NCI-H2196 (cell line): ENCODE results near the gene ENTREP1.
A peak's percentile ranks its signal among the peaks of the same experiment; 100 is the strongest.

Source experiments
- DNase-seq: peaks from one replicate; lab custom pipeline; 2025; ENCODE audit not compliant: unreplicated experiment; lab: John Stamatoyannopoulos, UW

ENTREP1 gene

DNA sequence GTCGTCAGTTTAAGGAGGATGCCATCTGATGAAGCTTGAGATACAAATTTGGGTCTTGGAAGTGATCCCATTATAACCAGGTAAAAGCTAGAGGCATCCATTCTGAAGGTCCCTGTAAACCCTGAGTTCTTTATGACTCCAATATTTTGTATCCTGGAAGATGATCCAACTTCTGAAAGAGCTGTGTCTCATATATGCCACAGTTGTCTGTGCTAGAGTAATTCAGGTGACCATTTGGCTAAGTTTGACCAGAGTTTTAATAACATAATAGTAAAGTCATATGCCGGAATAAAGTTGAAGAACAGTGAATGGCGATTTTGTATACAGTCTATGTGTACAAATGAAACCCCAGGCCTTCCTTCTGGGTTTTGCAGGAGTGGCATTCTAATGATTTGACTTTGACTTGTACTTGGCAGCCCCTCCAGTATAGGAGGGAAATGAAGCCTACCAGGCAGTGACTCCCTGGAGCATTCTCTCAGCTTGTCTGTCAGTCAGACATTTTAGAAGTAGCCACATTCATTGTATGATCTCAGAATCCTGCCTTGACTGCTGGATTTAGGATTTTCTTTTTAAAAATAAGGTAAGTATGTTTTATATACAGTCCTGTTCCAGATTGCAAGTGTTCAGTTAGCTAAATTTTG is 39.6 kb downstream of the ENTREP1 start:
- no peak for DNase-seq

DNA sequence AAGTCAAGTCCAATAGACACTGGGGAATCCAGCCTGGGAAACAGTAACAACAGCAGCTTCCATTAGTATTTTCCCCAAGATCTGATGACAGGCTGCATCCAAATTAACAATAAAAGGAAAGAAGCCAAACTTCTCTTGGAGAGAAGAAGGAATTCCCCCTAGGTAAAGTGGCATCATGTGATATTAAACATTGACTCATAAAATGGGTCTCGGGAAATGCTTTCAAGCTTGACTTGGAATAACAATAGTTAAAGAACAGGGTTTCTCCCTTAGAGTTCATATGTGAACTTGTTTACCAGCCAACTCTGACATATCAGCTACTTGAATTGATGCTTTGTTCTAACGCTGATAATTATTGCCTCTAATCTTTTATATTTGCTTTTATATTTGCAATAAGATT is 45.4 kb downstream of the ENTREP1 start:
- no peak for DNase-seq

DNA sequence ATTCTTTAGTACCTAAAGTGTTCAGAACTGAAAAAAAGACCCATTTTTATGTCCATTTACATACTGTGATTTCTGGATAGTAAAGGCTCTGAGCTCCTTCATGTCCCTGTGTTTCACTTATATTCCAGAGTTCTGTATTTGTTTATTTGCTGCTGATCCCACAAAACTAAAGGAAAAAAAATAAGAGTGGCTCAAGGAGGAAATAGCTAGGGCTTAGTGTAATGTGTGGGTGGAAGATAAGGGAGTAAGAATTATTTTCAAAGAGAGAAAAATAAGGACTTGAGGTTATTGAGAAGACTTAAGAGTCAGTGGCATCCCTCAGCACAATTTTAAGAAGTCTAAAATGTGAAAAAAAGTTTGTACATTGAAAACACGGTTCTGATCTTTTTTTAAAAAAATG is 46.0 kb downstream of the ENTREP1 start:
- DNase-seq: no peak

DNA sequence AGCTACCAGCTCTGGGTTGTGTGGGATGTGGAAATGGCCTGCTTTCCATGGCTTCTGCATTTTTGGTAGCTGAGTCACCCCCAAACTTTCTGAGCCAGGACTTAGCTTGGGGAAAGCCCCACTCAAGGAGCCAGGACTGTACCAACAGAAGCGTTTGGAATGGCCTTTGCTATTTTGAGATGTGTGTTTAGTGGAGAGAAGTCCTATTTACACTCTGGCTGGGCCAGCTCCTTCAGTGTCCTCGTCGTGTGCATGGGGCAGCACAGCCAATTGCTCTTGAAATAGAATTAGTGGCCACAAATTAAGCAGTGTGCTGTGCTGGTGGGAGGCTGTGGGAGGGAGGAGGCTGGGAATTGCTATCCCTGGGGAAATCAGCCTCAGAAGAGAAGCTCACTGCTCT is 51.6 kb downstream of the ENTREP1 start:
- DNase-seq: no peak

DNA sequence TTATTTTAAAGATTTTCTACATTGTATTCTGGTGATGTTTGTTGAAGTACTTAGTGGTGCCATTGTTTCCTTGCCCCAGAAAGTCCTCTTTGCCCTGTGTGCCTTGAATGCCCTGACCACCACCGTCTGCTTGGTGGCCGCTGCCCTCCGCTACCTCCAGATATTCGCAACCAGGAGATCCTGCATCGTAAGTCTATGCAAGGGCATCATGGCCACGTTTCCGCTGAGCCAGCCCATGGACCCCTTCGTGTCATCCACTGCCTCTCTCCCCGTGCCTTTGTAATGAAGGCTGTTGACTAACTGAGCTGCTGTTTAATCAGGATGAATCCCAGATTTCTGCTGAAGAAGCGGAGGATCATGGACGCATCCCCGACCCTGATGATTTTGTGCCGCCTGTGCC is 52.3 kb downstream of the ENTREP1 start:
- no peak for DNase-seq

DNA sequence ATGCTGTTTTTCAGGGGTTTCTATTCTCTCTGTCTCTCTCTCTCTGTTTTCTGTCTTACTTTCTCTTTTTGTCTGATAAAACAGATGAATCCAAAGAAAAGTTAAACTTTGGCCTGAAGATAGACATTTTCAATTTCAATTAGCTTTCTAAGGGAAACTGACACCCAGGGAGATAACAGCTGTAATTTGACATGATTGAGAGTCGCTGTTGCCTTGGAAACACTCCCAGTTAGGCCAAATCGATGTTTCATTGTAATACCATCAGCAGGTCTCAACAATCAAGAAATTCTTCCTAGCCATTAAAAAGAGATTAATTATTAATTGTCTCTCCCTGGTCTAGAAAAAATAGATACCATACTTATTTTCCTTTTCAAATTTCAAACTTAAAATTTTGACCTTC is 53.0 kb downstream of the ENTREP1 start:
- DNase-seq: no peak

DNA sequence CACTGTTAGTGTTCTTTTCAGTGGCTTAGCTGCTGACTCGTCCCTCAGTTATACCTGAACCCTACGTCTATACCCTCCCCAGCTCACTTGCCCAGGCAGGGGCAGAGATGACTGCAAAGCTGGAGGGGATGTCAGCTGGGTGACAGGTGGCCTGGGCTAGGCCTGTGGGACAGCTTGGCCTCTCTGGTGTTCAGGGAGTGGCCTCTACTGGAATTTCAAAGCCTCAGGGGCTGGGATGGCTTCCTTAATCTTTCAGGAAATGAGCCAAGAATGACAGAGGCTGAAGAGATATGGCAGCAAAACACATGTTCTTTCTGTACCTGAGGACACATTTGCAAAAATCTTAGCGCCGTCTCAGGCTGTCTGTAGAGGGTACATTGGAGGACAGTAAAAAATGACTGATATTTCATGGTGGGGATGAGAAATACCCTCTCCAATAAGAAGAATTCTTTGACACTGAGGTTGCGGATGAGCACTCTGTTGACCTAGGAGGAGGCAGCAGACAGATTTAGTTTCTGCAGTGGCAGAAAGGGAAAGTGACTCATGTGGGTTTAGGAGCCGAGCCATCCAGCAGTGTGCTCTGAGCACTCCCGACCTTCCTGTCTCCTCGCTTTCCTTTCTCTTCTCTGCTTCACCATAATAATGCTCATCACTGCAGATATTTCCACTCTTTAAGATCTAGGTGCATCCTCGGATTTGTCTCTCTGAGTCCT is 54.4 kb downstream of the ENTREP1 start:
- no peak for DNase-seq

DNA sequence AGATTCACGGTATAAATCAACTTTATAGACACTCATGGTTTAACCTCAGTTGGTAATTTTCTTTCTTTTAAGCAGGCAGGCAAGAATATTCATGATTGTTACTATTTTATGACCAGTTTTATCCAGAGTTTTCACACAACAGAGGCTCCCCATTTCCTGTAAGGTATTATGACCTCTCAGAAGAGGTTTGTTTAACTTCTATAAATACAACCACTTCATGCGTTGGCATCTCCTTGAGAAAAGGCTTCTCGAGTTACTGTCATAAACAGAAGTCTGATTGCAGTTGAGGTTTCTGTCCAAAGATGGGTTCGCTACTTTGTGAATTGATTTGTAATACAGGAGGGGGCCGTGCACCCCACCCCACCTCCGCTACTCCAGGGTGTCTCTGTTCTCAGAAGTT is 55.3 kb downstream of the ENTREP1 start:
- DNase-seq: no peak

DNA sequence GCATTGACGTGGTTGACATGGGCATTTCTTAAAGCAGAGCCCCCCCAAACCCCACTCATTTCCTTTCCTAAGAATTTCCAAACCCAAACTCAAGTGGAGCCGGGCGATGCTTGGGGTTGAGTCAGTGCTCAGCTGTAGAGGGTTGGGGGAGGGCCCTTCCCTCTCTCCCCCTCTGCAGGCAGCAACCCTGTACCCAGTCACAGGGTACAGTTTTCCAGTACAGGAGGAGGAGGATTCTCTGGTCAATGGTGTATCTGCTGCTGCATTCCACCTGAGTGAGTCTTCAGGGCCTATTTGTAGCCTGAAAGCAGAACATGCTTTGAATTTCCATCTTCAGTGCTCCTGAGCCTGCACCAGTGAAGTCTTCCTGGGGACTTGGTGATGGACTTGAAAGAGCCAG is 55.8 kb downstream of the ENTREP1 start:
- DNase-seq: no peak

DNA sequence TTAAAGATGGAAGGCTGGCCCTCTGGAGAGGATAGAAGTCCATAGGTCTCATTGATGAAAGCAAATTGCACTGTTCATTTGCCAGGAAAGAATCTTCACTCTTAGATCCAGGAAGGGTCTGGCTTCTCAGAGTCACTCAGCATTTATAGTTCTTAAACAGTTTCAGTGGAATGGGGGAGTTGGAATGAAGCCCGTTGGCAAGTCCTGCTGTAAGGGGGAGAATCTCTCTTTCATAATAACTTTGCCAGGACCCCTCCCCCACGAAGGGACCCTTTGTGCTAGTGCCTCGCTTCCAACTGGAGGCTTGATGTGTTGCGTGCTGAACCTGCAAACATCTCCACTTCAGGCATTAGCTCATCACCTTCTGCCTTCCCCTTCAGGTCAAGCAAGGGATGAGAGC is 57.1 kb downstream of the ENTREP1 start:
- DNase-seq: no peak

DNA sequence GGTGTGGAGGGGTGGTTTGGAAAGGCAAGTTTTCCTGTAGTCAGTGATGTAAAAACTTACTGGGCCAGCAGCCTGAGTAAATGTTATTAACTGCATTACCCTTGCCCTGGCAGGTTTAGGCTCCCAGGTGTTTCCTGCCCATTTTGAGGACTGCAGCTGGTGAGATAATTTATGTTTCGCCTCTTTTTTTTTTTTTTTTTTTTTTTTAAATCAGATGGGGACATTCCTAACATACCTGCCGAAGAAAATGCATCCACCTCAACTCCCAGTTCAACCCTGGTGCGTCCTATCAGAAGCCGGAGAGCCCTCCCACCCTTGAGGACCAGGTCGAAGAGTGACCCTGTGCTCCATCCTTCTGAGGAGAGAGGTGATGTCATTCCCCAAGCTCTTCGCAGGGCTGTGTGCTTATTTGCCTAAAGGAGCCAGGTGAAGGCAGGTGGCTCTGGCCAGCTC is 60.6 kb downstream of the ENTREP1 start:
- peak; percentile 48 for DNase-seq

DNA sequence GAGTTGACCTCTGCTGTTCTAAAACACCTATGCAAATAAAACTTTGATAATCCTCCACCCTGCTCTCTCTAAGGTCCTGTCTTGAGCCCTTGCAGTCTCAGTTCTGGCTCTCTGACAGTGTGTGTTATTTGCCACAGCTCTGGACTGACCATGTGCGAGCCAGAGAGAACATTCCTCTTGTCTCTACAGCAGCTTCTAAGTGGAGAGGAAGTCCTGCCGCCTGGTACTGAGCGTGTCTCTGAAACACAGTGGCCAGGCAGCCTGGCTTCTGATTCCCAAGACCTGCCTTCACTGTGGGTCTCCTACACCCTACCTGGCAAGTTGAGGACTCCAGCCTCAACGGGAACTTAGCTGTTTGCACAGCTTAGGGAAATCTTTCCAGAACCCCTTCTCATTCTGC is 61.6 kb downstream of the ENTREP1 start:
- no peak for DNase-seq

DNA sequence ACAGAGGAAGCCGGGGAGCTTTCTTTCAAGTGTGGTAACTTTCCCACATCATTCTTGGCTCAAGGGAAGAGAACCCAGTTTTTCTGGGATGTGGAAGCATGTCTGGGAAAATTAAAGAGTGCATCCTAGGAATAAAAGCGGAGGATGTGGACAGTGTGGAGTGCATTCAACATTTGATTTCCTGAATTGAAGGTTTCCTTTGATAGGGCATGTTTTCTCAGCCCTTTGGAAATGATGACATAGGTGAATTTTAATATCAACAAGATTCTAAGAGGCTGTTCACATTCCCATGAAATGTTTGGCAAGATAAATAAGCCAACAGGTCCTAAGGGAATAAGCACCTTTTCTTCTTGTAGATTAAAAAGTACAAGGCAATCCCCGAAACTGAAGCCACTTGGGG is 63.6 kb downstream of the ENTREP1 start:
- DNase-seq: no peak

DNA sequence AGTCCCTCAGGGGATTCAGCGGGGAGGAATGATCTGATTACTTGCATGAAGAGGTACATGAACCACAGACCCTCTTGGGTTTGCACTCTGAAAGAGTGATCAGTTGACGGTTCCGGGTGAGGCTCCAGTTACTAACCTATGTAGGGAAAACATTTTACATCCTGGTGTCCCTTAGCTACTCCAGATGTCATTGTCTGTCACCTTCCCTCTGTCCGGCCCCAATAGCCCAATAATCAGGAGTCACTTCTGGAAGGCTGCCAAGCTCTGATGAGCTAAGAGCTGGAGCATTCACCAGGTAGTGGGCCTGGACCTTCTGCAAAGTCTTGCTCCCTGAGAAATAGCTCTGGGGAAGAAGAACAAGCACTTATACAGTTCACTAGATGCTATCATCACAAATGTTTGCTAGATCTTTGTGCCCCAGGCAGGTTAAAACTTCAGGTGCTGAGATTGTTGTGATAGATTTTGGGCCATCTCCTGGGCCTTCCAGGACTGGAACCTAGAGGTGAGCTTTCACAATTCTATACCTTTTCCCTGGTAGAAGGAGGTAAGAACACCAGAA is 64.5 kb downstream of the ENTREP1 start:
- no peak for DNase-seq

DNA sequence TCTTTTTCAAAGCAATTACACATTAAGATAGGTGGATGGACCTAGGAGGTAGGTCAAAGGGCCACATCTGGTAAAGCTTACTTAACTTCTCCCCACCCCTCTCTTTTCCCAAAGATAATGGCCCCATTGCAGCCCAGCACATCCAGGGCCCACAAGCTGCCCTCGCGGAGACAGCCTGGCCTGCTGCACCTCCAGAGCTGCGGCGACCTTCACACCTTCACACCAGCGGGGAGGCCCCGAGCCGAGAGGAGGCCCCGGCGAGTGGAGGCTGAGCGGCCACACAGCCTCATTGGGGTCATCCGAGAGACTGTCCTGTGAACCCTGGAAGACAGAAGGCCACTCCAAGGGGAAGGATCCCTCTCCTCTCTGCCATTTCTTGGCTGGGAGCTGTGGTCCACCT is 66.5 kb downstream of the ENTREP1 start:
- no peak for DNase-seq

DNA sequence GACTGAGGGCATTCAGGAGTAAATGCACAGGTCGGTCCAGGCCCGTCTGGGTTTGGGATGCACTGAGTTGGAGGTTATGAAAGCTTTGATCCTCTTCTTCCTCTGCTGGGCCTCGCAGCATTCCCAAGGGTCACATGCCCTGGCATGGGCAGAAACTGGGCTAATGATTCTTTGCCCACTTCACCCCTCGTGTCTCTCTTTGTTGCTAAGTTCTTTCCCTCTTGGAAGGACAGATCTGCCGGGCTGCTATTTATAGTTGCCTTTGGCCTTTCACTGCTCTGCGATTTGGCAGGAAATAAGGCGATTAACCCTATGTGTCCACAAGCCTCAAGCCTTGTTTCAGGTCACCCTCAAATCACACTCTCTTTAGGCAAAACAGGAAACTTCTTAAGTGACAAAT is 66.9 kb downstream of the ENTREP1 start:
- no peak for DNase-seq

DNA sequence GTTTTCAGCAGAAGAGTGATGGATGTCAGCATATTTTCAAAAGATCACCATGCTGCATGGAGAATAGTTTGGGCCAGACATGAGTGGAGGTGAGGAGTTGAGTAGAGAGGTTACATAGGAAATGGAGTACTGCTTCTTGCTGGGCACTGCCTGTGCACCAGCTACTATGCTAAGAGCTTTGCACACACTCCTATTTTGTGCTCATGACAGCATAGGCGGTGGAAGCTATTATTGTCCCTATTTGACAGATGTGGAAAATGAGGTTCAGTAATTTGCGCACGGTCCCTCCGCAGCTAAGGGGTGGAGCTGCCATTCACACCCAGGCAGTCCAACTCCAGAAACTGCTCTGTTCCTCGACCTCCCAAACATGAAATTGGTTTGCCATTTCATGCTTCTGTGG is 67.8 kb downstream of the ENTREP1 start:
- DNase-seq: no peak

DNA sequence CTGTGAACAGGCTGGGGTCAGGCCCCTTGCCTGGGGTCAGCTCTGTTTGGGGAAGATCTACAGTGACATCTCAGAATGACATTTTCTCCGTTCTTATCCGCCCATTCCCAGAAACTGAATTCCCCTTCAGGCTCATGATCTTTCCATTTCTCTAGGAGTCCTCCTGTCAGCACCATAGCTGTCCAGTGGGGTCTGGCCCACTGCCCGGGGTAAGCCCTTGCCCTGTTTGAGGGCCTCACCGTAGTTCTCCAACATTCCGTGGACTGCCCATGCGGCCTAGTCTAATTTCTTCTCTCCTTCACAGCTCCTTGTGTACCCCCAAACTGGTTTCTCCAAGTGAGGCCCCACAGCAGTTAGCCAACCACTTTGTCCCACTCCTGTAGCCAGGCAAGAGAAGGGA is 68.4 kb downstream of the ENTREP1 start:
- DNase-seq: no peak

DNA sequence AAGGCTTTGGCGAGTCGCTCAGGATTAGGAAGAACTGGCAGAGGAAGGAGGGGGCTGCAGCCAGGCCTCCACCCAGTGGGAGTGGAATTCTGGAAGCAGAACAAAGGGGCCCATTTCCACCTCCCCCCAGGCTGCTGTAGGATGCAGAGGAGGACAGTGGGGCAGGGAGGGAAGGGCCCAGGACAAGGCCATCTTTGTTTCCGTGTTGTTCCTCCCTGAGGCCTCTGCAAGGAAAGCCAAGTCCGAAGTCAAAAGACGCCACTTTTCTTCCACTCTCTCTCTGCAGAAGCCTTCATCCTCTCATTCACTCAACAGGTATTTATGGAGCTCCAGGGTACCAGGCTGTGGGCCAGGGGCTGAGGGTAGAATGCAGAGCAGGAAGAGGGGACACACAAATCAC is 70.7 kb downstream of the ENTREP1 start:
- DNase-seq: no peak

DNA sequence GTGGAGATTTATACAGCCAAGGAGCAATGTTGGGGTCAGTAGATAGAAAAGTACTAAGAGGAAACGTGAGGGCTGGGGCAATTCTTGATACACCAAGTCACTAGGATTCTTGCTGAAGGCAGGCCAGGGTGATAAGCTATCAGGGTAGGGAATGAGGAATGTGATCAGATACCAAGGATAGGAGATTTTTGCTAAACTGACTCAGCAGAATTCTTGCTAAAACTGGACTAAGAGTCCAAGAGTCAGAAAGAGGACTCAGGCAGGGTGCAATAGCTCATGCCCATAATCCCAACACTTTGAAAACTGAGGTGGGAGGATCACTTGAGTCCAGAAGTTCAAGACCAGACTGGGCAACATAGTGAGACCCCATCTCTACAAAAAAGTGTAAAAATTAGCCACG is 71.7 kb downstream of the ENTREP1 start:
- no peak for DNase-seq

DNA sequence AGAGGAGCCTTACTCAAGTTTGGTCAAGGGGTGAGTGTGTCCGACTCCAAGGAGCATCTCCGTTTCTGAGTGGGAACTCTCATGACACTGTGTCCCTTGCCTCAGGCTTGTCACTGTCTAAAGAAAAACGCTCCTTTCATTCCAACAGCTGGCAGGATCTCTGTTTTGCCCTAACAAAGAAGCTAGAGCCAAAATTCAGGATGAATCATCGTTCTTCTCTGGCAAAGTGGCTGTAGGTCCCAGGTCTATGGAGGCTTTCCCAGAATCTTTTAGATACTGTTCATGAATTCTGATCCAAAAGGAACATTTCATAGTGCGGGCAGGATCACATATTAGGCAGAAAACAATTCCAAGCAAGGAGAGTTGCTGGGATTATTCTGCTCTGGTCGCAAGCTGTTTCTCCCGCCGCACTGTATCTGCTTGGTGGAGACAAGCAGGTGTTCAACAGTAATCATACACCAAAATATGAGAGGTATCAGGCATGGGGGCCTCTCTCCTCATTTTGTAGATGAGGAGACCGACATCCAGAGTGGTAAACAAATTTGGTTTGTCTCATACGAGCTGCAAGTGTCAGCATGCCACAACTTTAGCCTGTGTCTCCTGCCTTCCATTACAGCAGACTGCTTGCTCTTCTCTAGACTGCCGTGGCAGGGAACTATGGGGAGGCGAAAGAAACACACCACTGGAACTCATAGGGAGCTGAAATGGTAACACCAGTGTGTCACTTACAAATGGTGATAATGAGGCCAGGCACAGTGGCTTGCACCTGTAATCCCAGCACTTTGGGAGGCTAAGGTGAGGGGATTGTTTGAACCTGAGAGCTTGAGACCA is 72.6 kb downstream of the ENTREP1 start:
- DNase-seq: no peak

DNA sequence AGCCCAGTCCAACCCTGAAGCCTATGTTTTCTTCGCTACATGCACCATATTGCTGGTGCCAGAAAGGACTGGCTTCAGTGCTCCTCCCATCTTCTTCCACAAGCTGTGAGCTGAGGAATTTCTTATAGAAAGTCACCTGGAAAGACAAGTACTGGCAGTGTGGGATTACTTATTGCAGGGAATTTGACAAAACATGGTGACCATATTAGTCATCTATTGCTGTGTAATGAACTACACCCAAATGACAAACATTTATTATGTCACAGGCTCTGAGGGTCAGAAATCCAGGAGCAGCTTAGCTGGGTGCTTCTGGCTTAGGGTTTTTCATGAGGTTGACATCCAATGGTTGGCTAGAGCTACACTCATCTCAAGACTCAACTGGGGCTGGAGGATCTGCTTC is 75.5 kb downstream of the ENTREP1 start:
- DNase-seq: no peak
